Thyroid gland (tissue), 4 donors: ENCODE results near the gene SETDB2.

Experiments used
- CTCF ChIP-seq, 6 experiments: fragments of 200-600 bp in 3 of 6; fragments of 450-650 bp in 3 of 6; sonication (generic) in 3 of 6; IDR thresholded peaks; one replicate each; pipeline ENCODE4 v1.5.1; 2016 to 2019; ENCODE audit warnings: antibody characterized with exemption in 6 of 6, mild to moderate bottlenecking in 2 of 6, inconsistent platforms in 1 of 6, moderate library complexity in 1 of 6
- POLR2A ChIP-seq, 2 donors: fragments of 450-650 bp; IDR thresholded peaks; one replicate each; pipeline ENCODE4 v1.6.1; 2017; ENCODE audit warnings: antibody characterized with exemption in 2 of 2, mild to moderate bottlenecking in 2 of 2, moderate library complexity in 1 of 2

- TF ChIP-seq POLR2A (IDR thresholded peaks at IDR 0.05) = no peak
- no peak for TF ChIP-seq CTCF (IDR thresholded peaks at IDR 0.05)
Measured at GRCh38 chr13:49532593-49532992, 88.5 kb downstream of the SETDB2 start.
